Chondrocyte (in vitro differentiated cells): ENCODE data around the gene SPOCD1. TPM values are rescaled to one million over a fixed set of nuclear protein-coding genes. Genes with fewer than 3 reads are reported as not detected.

Experiments
- DNase-seq: peaks from one replicate; pipeline ENCODE4 v3.0.0; 2021; ENCODE audit warnings: mixed read lengths, low spot score
- H3K27ac Mint-ChIP-seq: one replicate; pipeline ENCODE4 v1.8.0; 2021; ENCODE audit warnings: mild to moderate bottlenecking, moderate library complexity, mixed read lengths; ENCODE audit not compliant: unreplicated experiment
- H3K27me3 Mint-ChIP-seq: 2 replicates; pipeline ENCODE4 v1.8.0; 2021; ENCODE audit warnings: low read depth, mixed read lengths
- H3K36me3 Mint-ChIP-seq: 2 replicates; pipeline ENCODE4 v1.8.0; 2021; ENCODE audit warnings: low read depth, mixed read lengths
- H3K4me1 Mint-ChIP-seq: 2 replicates; pipeline ENCODE4 v1.8.0; 2021; ENCODE audit warnings: low read depth, mild to moderate bottlenecking, mixed read lengths
- H3K4me3 Mint-ChIP-seq: one replicate; pipeline ENCODE4 v1.8.0; 2021; ENCODE audit warnings: mild to moderate bottlenecking, moderate library complexity, mixed read lengths; ENCODE audit not compliant: unreplicated experiment
- H3K9me3 Mint-ChIP-seq: 2 replicates; pipeline ENCODE4 v1.8.0; 2021; ENCODE audit warnings: low read depth, mixed read lengths
- CTCF ChIP-seq: fragments of 200-600 bp; sonication (generic); IDR thresholded peaks from 2 replicates; pipeline ENCODE4 v1.5.0; 2021; ENCODE audit warnings: antibody characterized with exemption, mild to moderate bottlenecking, moderate library complexity
- total RNA-seq: library from RNA; stranded (reverse); gene quantifications from 3 replicates; pipeline ENCODE4 v1.2.1, GENCODE V29; 2021

SPOCD1 gene
- total RNA-seq, 1 donor from 2014 or later: 7.3 TPM

GRCh38 chr1:31778763-31779488, 36.9 kb downstream of the SPOCD1 start:
- Mint-ChIP-seq H3K4me3 (no peak overlapping the region), H3K27ac (no peak overlapping the region), H3K27me3 (peaks cover 12% of the 10 kb centered on the region), H3K4me1 (peaks cover 9% of the 10 kb centered on the region), H3K36me3 (no peaks in the 10 kb centered on the region), H3K9me3 (no peaks in the 10 kb centered on the region)
- DNase-seq: no peak
- TF ChIP-seq CTCF: no peak

- no peak overlapping the region for H3K4me3 Mint-ChIP-seq
- peaks cover 28% of the 10 kb centered on the region for H3K27me3 Mint-ChIP-seq
- DNase-seq: no peak
- no peak for TF ChIP-seq CTCF
- no peaks in the 10 kb centered on the region for H3K36me3 Mint-ChIP-seq
- H3K9me3 Mint-ChIP-seq: no peaks in the 10 kb centered on the region
- no peak overlapping the region for H3K27ac Mint-ChIP-seq
- peaks cover 14% of the 10 kb centered on the region for H3K4me1 Mint-ChIP-seq
Measured at GRCh38 chr1:31776516-31776915, 39.3 kb downstream of the SPOCD1 start.

- no peak for TF ChIP-seq CTCF
- DNase-seq: no peak
Measured at GRCh38 chr1:31776032-31776431, 39.8 kb downstream of the SPOCD1 start.

GRCh38 chr1:31775210-31775999, 40.4 kb downstream of the SPOCD1 start:
- Mint-ChIP-seq H3K36me3 (no peaks in the 10 kb centered on the region), H3K9me3 (no peaks in the 10 kb centered on the region), H3K4me1 (peaks cover 11% of the 10 kb centered on the region), H3K27ac (no peak overlapping the region), H3K27me3 (peaks cover 28% of the 10 kb centered on the region), H3K4me3 (no peak overlapping the region)
- DNase-seq: no peak
- TF ChIP-seq CTCF: no peak

More at GRCh38 chr1:31776032-31776431, 39.8 kb downstream of the SPOCD1 start:
- Mint-ChIP-seq H3K27me3 (peaks cover 28% of the 10 kb centered on the region), H3K9me3 (no peaks in the 10 kb centered on the region), H3K4me3 (no peak overlapping the region), H3K4me1 (peaks cover 11% of the 10 kb centered on the region), H3K36me3 (no peaks in the 10 kb centered on the region), H3K27ac (no peak overlapping the region)

GRCh38 chr1:31774495-31774894, 41.3 kb downstream of the SPOCD1 start:
- no peak overlapping the region for H3K4me3 Mint-ChIP-seq
- no peak for DNase-seq
- peaks cover 28% of the 10 kb centered on the region for H3K27me3 Mint-ChIP-seq
- H3K4me1 Mint-ChIP-seq: peaks cover 16% of the 10 kb centered on the region
- TF ChIP-seq CTCF: no peak
- H3K9me3 Mint-ChIP-seq: no peaks in the 10 kb centered on the region
- no peak overlapping the region for H3K27ac Mint-ChIP-seq
- H3K36me3 Mint-ChIP-seq: no peaks in the 10 kb centered on the region
